Mucosa of gallbladder (tissue), 1 donor: ENCODE measurements around the gene HMCN2. TPM values are rescaled to one million over a fixed set of nuclear protein-coding genes. Genes with fewer than 3 reads are reported as not detected.

Experiments
- DNase-seq: peaks from one replicate; pipeline ENCODE4 v3.0.0-alpha.2; 2020; ENCODE audit warnings: low spot score
- total RNA-seq: library from RNA; stranded (reverse); gene quantifications from one replicate; pipeline ENCODE4 v1.2.1, GENCODE V29; 2021
- donor health status: DM: no; HTN: no; CAD: no.

HMCN2 gene
- total RNA-seq, 1 donor from 2014 or later, result 1.8 TPM

DNA sequence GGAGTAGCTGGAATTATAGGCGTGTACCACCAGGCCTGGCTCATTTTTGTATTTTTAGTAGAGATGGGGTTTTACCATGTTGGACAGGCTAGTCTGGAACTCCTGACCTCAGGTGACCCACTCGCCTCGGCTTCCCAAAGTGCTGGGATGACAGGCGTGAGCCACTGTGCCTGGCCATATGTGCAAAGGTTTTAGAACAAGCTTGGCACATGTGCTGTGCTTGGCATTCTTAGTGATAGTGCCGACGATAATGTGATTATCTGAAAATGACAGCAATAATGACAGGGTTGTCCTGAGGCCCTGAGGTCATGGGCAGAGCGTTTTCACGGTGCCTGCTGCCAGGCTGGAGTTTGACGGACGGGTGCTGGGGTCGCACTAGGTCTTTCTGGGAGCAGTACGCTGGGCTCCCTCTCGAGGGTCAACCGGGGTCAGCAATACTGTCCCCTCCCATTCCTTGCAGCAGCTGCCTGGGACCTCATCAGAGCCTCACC, 42.6 kb downstream of the HMCN2 start:
- DNase-seq, result no peak

DNA sequence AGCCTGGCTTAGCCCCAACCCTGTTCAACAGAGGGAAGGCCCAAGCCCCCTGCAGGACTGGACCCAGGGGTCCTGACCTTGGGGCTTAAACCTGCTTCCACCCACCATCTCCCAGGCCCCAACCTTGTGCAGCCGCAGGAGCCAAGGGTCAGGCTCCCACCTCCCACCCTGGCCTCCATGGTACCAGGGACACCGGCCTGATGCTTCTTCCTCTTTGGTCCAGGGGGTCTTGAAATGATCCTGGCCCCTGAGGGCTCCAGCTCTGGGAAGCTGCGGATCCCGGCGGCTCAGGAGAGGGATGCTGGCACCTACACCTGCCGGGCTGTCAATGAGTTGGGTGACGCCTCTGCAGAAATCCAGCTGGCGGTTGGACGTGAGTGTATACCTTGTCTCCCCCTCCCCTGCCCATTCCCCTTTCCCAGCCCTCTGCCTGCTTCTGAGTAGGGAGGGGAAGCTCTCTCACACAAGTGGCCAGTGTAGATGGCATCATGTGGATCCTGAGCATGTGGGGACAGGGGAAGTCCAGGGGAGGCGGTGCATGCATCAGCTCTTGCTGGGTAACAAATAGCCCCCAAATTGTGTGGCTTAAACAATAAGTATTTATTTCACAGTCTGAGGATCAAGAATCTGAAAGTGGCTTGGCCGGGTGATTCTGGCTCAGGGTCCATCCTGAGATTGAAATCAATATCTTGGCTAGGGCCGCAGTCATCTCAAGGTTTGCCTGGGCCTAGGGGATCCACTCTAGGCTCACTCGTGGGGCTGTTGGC, 44.3 kb downstream of the HMCN2 start:
- no peak for DNase-seq

DNA sequence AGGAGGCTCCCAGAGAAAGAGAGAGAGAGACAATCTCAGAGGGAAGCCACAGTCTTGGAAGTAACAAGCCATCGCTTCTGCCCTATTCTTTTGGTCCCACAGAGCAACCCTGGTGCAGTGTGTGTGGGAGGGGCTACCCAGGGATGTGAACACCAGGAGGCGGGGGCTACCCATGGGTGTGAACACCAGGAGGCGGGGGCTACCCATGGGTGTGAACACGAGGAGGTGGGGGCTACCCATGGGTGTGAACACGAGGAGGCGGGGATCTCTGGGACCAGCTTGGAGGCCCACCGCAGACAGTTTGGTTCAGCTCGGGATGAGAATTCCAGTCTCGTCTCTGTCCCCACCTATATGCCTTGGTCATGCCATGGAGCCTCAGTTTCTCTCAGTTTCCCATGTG, 44.9 kb downstream of the HMCN2 start:
- DNase-seq, result no peak

DNA sequence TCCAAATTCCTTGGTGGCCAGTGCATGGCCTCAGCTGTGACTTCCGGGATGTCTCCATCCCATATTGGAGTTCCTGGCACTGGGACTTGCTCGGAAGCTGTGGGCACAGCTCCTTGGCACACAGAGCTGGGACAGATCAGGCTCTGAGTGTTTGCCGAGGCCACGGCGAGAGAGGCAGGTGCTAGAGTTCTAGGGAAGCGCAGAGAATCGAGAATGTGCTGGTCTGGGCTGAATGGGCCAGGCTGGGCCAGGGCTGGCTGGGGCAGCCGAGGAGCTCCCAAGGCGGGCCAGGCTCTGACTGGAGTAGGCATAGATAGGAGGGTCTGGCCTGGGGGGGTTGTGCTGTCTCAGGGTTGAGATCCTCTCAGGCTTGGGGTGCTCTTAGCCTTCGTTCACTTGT, 45.4 kb downstream of the HMCN2 start:
- DNase-seq, result no peak

DNA sequence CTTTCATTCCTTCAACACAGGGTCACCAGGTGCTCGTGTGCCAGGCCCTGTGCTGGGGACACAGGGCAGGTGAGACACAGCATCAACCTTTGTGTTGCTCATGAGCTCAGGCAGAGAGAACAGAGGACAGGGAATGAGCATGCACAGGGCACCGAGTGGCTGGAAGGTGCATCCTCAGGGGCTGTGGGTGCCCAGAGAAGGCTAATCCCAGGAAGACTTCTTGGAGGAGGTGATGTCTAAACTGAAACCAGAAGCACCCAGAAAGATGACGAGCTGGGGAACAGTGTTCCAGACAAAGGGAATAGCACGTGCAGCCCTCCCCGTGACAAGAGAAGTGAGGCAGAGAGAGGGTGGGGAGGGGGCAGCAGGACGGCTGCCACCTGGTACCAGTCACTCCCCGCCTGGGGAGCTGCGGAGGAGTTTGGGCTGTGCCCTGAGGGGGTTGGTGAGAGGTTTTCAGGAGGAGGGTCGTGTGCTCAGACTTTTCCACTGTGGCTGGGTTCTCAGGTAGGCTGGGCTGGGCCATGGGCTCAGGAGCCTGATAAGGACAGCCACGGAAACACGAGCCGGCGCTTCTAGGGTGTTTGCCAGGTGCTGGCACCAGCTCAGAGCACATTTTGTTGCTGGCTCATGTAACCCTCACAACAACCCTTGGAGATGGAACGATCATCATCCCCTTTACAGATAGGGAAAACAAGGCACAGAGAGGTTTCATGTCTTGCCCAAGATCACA, 46.0 kb downstream of the HMCN2 start:
- no peak for DNase-seq

DNA sequence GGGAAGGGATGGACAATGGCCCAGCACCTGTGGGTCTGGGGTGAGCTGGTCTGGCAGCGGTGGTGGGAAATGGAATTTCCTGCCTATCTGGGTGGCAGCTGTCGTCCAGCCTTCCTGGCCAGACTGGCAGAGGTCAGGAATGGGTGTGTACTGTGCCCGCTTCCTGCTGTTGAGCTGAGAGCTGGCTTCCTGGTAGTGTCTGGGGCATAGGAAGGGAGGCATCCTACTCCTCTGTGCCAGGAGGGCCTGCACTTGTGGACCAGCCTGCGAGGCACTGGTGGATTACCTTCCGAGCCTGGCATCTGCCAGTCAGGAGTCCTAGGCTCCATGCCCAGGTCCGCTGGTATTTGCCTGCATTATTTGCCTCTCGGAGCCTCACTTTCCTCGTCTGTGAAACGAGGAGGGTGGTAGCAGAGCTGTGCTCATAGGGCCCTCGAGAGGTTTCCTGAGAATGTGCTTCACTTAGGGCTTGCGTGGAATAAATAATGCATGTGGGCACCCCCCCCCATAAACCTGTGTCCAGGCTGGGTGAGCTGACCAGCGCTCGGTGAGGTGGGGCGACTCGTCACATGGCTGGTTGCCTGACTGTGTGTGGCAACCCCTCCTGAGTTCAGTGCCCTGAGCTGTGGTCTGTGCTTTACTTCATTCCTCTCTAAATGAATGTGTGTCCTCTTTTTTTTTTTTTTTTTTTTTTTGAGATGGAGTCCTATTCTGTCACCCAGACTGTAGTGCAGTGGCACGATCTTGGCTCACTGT, 47.7 kb downstream of the HMCN2 start:
- DNase-seq, result peak; percentile 29

DNA sequence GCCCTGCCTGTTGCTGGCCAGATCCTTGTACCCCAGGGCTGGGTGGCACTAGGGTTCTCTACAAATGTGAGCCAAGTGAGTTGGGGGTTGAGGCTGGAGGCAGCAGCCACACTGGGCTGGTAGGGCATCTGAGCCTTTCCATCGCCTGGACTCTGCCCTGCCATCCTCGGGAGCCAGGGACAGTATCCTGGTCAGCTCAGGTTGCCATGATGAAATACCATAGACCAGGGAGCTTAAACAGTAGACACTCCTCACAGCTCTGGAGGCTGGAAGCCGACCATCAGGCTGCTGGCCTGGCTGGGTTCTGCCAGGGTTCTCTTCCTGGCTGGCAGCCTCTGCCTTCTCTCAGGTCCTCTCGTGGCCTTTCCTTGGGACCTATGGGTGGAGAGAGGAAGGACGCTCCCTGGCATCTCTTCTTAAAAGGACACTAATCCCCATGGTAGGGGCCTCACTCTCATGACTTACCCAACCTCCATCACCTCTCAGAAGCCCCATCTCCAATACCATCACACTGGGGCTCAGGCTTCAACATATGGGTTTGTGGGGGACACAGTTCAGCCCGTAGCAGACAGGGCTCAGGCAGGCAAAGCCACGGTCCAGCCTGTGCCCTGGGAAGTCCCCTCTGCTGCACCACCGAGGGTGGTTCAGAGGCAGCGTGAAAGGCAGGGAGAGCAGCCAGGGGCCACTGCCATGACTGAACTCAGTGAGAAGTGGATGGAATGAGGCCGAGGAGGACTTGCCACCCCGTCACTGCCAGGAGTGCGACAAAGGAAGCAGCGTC, 50.1 kb downstream of the HMCN2 start:
- no peak for DNase-seq

DNA sequence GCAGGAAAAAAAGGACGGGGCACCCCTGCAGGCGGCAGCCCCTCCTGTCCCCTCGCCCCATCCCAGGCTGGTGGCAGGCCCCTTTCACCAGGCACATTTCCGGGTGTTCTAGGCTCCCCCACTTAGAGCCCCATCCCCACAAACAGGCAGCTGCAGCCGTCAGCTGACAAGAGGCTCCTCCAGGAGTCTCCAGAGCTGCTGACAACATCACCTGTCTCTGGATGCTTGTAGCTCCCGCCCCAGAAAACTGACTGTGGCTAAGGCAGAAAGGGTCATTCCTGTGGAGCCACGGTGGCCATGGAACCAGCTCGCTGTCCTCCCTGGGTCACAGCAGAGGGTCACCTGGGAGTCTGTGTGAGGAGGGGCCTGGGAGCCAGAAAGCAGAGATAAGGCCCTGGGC, 50.9 kb downstream of the HMCN2 start:
- no peak for DNase-seq

DNA sequence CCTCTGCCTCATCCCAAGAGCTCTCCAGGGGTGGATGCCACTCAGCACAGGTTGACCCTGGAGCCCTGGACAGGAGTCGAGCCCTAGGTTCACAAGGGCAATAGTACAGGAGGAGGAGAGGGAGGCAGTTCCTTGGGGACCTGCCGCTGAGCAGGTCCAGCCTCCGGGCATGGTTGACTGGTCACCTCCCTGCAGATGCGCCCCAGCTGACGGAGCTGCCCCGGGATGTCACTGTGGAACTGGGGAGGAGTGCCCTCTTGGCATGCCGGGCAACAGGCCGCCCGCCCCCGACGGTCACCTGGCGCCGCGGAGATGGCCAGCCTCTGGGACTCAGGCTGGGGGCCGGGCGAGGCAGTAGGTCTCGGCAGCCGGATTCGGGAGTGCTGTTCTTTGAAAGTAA, 53.7 kb downstream of the HMCN2 start:
- DNase-seq, result no peak

DNA sequence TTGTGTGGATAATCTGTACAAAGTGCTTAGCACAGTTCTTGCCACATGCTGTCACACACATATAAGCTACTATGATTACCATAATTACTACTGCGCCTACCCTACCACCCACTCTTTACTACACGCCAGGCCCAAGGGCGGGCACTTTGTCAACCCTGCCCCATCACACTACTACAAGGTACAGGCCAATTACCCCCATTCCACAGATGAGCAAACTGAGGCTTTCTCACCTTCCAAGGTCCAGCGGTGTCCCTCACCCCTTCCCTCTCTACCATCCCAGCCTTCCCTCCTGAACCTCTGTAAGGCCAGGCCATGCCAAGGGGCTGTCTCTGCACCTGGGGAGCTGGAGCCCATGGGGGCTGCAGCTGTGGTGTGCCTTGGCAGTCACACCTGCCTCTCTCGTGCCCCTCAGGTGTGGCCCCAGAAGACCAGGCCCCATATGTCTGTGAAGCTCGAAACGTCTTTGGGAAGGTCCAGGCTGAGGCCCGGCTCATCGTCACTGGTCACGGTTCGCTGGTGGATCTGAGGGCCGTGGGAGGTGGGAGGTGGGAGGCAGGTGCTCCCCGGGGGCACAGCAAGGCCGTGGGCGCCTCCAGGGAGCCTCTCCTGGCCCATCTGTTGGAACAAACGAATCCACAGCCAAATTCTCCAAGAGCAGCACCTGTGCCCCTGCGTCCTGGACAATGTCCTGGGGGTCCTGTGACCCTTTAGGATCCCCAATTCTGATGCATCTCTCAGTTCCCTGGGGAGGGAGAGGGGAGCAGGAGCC, 54.6 kb downstream of the HMCN2 start:
- no peak for DNase-seq

DNA sequence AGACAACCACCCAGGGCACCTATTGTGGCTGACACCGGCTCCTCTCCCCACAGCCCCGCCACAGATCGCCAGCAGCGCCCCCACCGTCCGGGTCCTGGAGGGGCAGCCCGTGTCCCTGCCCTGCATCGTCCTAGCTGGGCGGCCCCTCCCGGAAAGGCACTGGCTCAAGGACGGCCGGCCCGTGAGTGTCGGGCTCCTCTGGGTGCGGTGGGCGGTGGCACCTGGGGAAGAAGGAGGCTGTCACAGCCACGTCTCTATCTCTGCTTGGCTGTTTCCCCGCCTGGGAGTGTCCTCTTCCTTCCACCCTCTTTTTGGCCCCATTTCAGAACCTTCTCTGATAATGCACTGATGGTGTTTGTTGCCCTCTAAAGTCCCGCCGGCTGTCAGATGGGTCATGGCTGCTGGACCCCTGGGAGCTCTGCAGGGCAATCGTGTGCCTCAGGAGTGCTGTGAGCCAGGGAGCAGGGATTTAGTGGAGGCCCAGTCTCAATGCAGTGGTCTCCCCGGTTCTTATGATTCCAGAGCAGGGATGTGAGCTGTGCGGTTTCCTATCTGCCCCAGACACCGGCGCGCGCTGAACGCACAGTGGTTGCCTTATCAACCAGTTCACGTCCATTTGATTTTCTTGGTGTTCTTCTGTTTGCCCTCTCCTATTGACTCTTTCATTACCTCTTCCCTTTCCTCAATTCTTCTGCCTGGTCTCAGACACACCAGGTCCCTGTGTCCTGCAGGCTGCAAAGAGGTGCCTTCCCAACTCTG, 55.3 kb downstream of the HMCN2 start:
- peak; percentile 27 for DNase-seq

DNA sequence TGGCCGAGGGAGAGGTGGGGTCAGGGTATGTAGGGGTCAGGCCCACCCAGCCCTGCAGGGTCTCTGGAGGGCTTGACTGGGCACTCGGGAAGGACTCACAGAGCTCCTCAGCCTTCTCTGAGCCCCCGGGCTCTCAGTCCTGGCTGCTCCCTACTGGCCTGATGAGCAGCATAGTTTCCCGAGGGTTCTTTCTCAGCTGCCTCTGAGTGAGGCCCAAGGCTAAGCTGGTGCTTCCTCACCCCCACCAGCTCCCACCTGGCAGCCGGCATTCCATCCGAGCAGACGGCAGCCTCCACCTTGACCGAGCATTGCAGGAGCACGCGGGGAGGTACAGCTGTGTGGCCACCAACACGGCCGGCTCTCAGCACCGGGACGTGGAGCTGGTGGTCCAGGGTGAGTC, 56.0 kb downstream of the HMCN2 start:
- no peak for DNase-seq

DNA sequence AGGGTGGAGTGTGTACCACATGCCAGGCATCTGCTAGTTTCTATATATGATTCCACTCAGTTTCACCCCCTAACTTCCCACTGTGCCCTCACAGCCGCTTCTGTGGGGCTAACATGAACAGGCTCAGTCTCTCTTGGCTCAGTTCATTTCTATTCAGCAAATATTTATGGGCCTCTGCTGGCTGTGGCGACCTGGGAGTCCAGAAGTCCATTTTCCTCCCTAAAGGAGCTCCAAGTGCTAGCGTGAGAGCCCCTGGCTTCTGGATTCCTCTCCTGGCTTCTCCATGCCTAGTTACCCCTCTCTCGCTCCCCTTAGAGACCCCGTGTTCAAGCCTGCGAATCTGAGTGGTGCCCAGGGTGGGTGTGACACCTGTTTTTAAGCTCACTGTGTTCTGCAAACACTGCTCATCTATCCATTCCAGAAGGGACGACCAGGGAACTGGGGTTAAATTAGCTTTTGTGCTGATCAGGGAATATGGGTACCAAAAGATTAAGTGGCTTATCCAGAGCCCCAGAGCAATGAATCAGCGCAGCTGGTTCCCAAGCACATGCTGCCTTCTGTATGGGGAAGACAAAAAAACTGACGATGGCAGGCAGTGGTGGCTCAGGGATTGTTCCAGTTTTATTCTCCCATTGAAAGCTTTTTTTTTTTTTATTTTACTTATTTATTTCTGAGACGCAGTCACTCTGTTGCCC, 57.6 kb downstream of the HMCN2 start:
- DNase-seq, result no peak

DNA sequence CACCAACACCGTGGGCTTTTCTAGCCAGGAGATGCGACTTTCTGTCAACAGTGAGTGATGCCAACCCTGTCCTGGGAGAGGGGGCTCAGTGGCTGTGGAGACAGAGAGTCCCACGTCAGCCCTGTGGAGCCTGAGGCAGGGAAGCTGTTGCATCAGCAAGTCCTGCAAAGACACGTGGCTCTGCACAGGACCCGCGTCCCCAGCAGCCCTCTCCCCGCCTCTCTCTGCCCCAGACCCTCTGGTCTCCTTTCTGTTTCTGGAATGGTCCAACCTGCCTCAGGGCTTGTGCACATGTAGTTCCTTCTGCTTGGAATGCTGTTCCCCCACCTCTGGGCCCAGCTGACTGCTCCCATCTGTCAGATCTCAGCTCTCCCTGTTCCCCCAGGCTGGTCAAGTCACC, 60.4 kb downstream of the HMCN2 start:
- no peak for DNase-seq

DNA sequence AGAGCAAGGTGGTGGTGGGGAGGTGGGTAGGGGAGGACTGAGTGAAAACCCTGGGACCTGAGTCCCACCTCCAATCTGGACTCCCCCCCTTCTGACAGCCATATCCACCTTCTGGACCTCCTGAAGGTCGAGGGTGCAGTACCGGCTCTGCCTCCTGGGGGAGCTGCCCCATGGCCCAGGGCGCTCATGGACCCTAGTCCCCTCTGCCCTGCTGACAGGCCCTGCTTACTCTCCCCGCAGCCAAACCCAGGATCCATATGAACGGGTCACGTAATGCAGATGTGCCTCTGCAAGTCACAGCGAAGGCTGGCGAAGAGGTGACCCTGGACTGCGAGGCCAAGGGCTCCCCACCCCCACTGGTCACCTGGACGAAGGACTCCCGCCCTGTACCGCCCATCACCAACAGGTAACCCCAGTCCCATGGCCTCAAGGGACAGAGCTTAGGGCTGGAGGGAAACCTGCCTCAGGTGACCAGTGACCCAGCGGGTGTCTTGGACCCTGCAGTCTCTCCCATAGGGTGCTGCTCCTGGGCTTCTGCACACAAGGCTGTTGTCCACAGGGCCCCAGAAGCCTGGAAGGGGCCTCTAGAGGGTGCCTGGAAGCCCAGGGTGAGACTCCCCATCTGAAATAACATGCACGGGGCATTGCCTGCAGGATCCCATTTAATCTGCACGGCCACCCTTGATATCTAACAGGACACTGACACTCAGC, 61.7 kb downstream of the HMCN2 start:
- no peak for DNase-seq

DNA sequence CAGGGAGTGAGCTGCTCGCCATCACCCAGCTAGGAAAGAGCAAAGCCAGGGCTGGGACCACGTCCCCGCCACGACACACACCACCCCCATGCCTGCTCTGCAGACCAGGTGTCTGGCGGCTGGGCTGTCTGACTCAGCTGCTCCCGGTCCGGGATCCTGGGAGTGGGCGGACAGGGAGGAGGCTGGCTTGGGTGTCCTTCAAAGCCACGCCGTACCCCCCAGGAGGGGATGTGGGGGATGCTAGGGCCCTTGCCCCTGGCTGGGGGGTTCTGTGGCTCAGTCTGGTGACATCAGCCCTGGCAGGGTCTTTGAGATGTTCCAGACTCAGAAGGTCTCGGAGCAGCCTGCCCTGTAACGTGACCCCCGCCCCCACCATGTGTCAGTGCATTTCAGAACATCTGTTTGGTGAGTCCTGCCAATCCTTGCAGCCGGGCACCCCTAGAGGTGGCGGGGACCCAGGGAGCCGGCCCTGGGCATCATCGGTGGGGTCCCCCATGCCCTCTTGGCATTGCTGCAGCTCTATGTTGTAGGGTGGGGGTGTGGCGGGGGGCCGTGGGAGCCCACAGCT, 62.3 kb downstream of the HMCN2 start:
- peak; percentile 17 for DNase-seq

DNA sequence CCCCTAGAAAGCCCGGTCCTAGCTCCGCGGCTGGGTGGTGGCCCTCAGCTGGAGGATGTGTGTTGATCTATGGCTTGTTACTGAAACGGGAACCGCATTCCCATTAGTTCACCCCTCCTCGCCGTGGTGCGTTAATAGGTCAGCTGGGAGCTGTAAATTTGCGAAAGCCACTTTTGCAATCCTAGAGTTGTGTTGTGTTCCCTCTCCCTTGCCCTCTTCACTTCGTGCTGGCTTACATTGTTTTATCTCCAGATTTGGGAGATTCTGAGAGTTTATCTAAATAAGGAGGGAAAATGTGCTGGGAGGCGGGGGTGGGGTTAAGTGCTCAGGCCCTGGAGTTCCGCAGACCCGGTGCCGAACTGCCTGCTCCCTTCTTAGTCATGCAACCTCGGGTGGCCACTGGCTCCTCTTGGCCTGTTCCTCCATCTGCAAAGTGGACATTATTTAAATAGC, 62.8 kb downstream of the HMCN2 start:
- peak; percentile 30 for DNase-seq

DNA sequence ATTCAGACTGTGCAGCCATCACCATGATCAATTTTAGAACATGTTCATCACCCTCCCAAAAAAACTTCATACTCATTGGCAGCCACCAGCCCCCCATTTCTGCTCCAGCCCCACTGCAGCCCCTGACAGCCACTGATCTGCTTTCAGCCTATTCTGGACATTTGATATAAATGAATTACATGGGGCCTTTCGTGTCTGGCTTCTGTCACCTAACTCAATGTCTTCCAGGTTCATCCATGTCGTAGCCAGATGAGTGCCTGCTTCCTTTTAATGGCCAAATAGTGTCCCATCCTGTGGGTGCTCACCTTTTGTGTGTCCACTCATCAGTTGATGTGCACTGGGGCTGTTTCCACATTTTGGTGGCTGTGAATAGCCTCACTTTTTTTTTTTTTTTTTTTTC, 63.5 kb downstream of the HMCN2 start:
- no peak for DNase-seq
